NCI-H1105 treated with DMSO at 0.1 percent for 48 hours (cell line): Measurements from ENCODE around the gene TICRR.

Experiments
- DNase-seq: peaks from one replicate; lab custom pipeline; 2025; lab: John Stamatoyannopoulos, UW

Gene TICRR

GRCh38 chr15:89654847-89655805, 79.9 kb downstream of the TICRR start, which contains the start of gene KIF7:
KIF7 (minus strand) TSS chr15:89655467; CDS start chr15:89652930, 2,537 bp downstream.
- peak; percentile 12 for DNase-seq

- no peak for DNase-seq
These were observed 81.0 kb downstream of the TICRR start for GRCh38 chr15:89656116-89656815.

- no peak for DNase-seq
These were observed 82.5 kb downstream of the TICRR start for GRCh38 chr15:89657686-89658200.

DNA sequence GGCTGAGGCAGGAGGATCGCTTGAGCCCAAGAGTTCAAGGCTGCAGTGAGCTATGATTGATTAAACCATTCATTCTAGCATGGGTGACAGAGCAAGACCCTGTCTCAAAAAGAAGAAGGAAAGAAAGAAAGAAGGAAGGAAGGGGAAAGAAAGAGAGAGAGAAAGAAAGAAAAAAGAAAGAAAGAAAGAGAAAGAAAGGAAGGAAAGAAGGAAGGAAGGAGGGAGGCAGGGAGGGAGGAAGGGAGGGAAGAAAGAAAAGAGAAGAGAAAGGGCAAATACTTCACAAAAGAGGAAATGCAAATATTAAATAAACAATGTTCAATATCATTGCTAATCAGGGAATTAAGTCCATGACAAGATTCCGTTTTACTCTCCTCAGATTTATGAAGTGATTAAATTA, 84.0 kb downstream of the TICRR start:
- no peak for DNase-seq

DNA sequence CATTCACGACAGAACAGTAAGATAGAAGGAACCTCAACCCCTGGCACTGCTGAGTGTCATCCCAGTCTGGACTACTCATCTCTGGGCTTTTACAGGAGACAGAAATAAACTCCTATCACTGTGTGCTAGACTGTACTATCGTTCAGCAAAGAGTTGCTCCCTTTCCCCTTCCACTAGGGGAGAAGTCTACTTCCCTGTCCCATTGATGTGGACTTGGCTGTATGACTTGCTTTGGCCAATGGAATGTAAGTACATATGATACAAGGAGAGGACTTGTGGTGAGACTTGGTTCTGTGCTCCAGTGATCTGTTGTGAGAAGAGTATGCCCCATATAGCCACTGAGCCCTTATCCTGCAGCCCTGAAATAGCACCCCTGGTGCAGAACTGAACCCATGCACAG, 85.3 kb downstream of the TICRR start:
- no peak for DNase-seq

GRCh38 chr15:89662893-89663626, 87.8 kb downstream of the TICRR start:
- DNase-seq, result no peak

GRCh38 chr15:89664441-89665350, 89.4 kb downstream of the TICRR start:
- DNase-seq, result no peak

DNA sequence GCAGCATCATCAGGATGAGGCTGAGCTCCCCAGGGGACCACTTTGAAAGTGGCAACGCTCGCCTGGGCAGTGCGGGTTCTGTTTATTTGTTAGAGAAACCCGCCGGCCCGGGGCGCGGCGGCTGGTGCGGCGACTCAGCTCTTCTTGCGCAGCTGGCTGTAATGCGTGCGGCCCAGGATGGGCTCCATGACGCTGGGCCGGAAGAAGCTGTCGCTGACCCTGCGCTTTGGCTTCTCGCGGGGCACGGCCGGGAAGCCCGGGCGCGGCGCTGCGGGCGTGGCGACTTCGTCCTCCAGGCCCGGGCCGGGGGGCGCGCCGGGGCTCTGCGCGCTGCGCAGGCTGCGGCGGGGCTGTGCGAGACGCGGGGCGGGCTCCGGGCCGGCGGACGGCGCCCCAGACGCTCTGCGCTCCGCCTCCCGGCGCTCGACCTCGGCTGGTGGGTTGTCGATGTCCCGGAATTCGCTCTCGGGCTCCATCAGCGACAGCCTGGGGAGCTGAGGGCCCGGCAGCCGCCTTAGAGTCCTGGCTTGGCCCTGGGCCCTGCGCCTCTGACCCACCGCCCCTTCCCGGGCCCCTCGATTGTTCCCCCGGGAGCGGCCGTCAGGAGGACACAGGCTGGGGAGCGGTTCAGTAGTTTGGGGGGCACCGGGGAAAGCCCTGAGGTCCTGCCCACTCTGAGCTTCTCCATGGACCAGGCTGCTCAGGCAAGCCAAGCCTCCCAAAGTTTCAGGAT, 90.3 kb downstream of the TICRR start:
- DNase-seq, result no peak

DNA sequence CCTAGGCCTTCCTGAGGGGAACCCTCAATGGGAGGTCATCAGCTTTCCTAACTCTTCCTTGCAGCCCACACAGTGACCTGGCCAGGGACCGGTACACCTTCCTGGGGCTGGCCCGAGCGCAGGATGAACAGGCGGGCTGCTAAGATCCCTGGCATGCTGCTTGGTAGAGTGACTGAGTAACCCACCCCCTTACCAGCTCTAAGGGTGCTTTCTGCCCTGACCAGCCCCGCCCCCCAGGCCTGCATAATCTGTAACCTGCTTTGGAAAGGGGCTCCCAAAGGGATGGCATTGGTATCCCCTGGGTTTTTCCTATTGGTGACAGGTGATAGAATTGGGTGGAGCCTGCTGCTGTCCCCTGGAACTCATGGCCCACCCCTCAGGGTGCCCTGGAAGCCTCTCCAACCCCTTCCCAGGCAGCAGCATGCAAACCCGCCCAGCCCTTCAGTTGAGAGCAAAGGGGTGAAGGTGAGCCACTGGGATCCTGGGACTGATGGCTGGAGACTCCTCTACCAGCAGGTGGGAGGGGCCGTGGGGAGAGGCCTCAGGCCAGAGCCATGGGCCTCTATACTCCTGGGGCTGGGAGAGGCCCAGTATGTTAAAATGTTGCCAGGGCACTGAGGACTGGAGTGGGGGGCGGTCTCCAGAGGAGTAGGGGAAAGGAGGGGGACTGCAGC, 91.1 kb downstream of the TICRR start:
- no peak for DNase-seq

GRCh38 chr15:89666858-89667705, 91.8 kb downstream of the TICRR start:
- no peak for DNase-seq

DNA sequence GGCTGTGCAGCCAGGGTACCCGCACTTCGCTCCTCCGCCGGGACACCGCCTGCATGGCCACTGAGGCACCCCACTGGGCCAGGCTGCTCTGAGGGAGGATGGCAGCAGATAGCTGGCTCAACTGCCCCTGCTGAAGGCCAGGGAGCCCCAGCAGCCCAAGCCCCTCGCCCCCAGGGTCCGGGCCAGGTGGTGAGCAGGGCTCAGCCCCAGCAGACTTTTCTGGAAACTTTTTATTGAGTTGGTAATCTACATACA, 92.4 kb downstream of the TICRR start:
- no peak for DNase-seq

DNA sequence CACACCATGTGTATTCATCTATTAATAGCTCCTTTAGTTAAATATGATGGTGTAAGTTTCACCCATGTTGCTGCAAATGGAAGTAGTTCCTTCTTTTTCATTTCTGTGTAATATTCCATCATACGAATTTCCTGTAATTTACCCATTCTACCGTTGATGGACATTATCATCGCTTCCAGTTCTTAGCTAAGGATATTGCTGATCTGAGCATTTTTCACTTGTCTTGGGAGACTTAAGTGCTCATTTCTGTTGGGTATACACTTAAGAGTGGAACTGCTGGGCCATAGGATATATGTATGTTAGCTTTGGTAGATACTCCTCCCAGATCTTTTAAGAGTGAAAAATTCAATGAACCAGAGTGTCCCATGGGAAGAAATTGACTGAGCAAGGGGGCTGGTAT, 92.9 kb downstream of the TICRR start:
- DNase-seq, result no peak

- DNase-seq, result no peak
These were observed 94.1 kb downstream of the TICRR start for GRCh38 chr15:89669309-89669865.

DNA sequence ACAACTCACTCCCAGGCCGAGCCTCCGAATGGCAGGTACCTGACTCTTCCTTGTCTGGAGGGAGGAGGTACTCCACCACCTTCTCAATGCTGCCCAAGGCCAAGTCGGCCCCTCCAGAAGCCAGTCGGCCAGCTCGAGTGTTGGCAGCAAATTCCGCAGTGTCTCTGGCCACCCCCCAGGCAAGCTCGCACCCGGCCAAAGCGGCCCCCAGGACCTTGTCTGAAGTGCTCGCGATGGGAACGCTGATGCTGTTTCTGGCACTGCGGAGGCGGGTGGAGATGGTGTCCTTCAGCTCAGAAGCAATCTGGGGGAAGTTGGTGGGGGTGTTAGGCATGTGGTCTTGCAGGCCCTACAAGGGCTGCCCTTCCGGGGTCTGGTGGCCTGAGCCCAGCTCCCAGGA, 94.7 kb downstream of the TICRR start:
- DNase-seq, result no peak

DNA sequence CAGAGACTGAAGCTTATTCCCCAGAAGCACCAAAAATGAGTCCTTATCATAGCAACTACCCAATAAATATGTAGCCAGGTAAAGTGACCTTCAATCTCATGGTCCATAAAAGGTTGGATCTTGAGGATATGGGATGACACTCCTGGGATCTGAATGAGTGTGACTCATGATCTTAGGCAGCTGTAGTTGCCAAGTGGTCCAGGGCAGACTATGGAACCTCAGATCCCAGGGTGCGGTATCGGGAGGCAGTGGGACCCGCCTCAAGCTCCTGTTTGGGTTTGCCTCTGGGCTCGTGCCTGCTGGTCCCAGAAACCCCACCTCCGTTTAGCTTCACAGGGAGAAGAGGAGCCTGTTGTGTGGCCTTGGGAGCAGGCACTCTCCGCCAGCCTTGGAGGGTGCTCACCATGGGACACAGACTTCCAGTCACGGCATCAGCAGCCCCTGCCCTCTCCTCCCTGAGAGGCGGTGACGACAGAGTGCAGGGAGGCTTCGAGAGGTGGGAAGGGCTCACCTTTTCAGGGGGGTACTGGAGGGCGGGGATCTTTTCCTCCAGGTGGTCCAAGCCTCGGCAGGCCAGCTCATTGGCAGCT, 95.8 kb downstream of the TICRR start:
- DNase-seq, result no peak

DNA sequence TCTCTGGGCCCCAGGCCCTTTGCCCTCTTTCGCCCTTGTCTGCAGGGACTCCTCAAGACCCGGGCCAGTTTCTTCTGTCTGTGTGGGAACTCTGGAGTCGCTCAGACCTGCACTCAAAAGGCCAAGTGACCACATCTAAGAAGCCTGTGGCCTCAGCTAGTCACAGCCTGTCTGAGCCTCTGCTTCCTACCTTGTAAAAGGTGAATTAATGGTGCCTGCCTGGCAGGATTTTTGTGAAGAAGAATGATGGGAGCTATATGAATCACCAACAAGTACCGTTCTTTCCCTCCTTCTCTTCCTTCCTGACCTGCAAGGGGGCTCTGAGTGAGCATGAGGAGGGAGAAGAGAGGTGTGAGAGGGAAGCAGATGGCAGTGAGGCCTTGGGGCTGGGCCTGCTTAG, 96.4 kb downstream of the TICRR start:
- no peak for DNase-seq

- DNase-seq, result no peak
These were observed 97.2 kb downstream of the TICRR start for GRCh38 chr15:89672221-89673164.
